Measurements from ENCODE around the gene MIXL1. TPM values are rescaled to one million over a fixed set of nuclear protein-coding genes. Genes with fewer than 3 reads are reported as not detected.

MIXL1 gene
- total RNA-seq, 1 experiment from 2014 or later: not detected

DNA sequence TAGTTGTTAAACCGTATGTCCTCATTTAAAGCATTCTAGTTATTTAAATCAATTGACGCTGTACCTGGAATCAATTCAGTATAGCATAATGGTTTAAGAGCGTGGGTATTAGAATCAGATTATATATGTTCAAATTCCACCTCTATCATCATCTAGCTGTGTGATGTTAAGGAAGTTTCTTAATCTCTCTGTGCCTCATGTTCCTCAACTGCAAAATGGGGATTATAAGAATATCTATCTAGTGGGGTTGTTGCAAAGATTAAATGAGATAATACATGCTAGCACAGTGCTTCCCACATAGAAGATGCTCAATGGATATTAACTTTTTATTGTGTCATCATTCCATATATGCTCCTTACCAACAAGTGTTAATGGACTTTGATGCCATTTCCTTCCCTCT, 16.0 kb downstream of the MIXL1 start:
- ChIA-PET POLR2A (no interaction called here), CTCF (interaction anchor here (0.6 kb wide), 1 partner anchor 37 kb away, joined by 3 read pairs; no protein-coding TSS in a partner anchor)
- no peaks in the 10 kb centered on the region for H3K27me3 ChIP-seq (replicated peaks; ENCODE audit: control insufficient read depth, insufficient read depth, low read length)
- H3K4me1 Mint-ChIP-seq (ENCODE audit: low read depth, unreplicated experiment): no peaks in the 10 kb centered on the region
- DNase-seq: no peak
- intact Hi-C loops (cut with micrococcal nuclease; ENCODE audit: unreplicated experiment): no loop called here
- H3K9me3 ChIP-seq: no peaks in the 10 kb centered on the region
- no peaks in the 10 kb centered on the region for H3K27me3 Mint-ChIP-seq (ENCODE audit: insufficient read depth, unreplicated experiment)
- H3K4me3 ChIP-seq (ENCODE audit: low read depth, low read length): no peak overlapping the region
- 0 out of 2 replicates have a peak, but pooled peaks cover 1% of the 10 kb centered on the region for H3K36me3 ChIP-seq (ENCODE audit: control insufficient read depth, insufficient read depth, low read length)
- BruUV-seq (replicated peaks): no TSS peak
- H3K27ac Mint-ChIP-seq (ENCODE audit: unreplicated experiment): no peak overlapping the region
- H3K9me3 Mint-ChIP-seq (ENCODE audit: unreplicated experiment): no peaks in the 10 kb centered on the region
- no peaks in the 10 kb centered on the region for H3K4me1 ChIP-seq
- H3K36me3 Mint-ChIP-seq (ENCODE audit: insufficient read depth, unreplicated experiment): peaks cover 21% of the 10 kb centered on the region
- H3K4me3 Mint-ChIP-seq (ENCODE audit: unreplicated experiment): no peak overlapping the region
- TF ChIP-seq, protein P1, sequence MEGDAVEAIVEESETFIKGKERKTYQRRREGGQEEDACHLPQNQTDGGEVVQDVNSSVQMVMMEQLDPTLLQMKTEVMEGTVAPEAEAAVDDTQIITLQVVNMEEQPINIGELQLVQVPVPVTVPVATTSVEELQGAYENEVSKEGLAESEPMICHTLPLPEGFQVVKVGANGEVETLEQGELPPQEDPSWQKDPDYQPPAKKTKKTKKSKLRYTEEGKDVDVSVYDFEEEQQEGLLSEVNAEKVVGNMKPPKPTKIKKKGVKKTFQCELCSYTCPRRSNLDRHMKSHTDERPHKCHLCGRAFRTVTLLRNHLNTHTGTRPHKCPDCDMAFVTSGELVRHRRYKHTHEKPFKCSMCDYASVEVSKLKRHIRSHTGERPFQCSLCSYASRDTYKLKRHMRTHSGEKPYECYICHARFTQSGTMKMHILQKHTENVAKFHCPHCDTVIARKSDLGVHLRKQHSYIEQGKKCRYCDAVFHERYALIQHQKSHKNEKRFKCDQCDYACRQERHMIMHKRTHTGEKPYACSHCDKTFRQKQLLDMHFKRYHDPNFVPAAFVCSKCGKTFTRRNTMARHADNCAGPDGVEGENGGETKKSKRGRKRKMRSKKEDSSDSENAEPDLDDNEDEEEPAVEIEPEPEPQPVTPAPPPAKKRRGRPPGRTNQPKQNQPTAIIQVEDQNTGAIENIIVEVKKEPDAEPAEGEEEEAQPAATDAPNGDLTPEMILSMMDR (IDR thresholded peaks at IDR 0.05; ENCODE audit: insufficient read depth in 1 of 2, low read depth in 1 of 2, low read length in 1 of 2, severe bottlenecking in 1 of 2, unreplicated experiment in 1 of 2): no peak

DNA sequence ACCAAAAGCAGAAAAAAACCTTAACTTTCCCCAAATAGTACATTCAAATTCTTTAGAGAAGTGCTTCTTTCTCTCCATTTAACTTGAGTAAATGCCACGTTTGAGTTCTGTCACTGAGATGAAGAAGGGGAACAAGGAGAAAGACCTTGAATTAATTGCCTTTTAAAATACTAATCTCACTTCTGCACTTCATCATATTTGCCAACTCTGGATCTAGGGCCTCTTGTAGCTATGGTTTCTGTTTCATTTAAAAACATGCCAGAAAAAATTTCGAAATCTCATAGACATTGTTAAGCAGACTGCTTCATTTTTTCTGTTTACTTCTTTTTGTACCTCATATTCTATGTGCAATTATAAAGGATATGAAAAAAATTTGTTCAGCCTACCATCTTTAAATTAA, 24.6 kb downstream of the MIXL1 start:
- ChIA-PET POLR2A (no interaction called here), CTCF (no interaction called here)
- BruUV-seq (replicated peaks): no TSS peak
- H3K4me3 Mint-ChIP-seq (ENCODE audit: unreplicated experiment): no peak overlapping the region
- no peak for DNase-seq
- H3K36me3 ChIP-seq (ENCODE audit: control insufficient read depth, insufficient read depth, low read length): no peaks in the 10 kb centered on the region
- peaks cover 25% of the 10 kb centered on the region for H3K36me3 Mint-ChIP-seq (ENCODE audit: insufficient read depth, unreplicated experiment)
- no peaks in the 10 kb centered on the region for H3K27me3 Mint-ChIP-seq (ENCODE audit: insufficient read depth, unreplicated experiment)
- TF ChIP-seq, protein P1 (IDR thresholded peaks at IDR 0.05; ENCODE audit: insufficient read depth in 1 of 2, low read depth in 1 of 2, low read length in 1 of 2, severe bottlenecking in 1 of 2, unreplicated experiment in 1 of 2): no peak
- H3K9me3 Mint-ChIP-seq (ENCODE audit: unreplicated experiment): no peaks in the 10 kb centered on the region
- intact Hi-C loops (cut with micrococcal nuclease; ENCODE audit: unreplicated experiment): no loop called here
- no peaks in the 10 kb centered on the region for H3K4me1 ChIP-seq
- no peak overlapping the region for H3K4me3 ChIP-seq (ENCODE audit: low read depth, low read length)
- H3K27ac Mint-ChIP-seq (ENCODE audit: unreplicated experiment): no peak overlapping the region
- H3K9me3 ChIP-seq: no peaks in the 10 kb centered on the region
- H3K4me1 Mint-ChIP-seq (ENCODE audit: low read depth, unreplicated experiment): no peaks in the 10 kb centered on the region
- H3K27me3 ChIP-seq (replicated peaks; ENCODE audit: control insufficient read depth, insufficient read depth, low read length): no peaks in the 10 kb centered on the region

DNA sequence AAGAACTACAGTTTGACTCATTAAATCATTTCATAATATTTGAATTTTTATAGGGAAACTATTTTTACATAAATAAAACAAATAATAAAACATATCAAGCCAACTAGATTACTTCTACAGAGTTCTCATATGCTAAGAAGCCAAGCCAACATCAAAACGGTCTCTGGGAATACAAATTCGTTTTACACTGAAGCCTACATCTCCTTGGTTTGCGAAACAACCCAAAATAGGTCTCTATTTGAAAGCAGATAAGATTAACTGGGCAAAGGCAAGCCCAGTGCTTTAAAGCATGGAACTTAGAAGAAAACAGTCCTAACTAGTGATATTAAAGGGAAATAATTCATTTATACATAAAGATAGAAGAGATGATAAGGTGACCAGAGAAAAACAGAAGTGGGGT, 25.3 kb downstream of the MIXL1 start:
- Mint-ChIP-seq H3K27me3 (ENCODE audit: insufficient read depth, unreplicated experiment) (no peaks in the 10 kb centered on the region), H3K27ac (ENCODE audit: unreplicated experiment) (no peak overlapping the region), H3K4me1 (ENCODE audit: low read depth, unreplicated experiment) (no peaks in the 10 kb centered on the region), H3K4me3 (ENCODE audit: unreplicated experiment) (no peak overlapping the region), H3K9me3 (ENCODE audit: unreplicated experiment) (no peaks in the 10 kb centered on the region), H3K36me3 (ENCODE audit: insufficient read depth, unreplicated experiment) (peaks cover 25% of the 10 kb centered on the region)
- TF ChIP-seq, protein P1 (IDR thresholded peaks at IDR 0.05; ENCODE audit: insufficient read depth in 1 of 2, low read depth in 1 of 2, low read length in 1 of 2, severe bottlenecking in 1 of 2, unreplicated experiment in 1 of 2): no peak
- H3K9me3 ChIP-seq: no peaks in the 10 kb centered on the region
- DNase-seq: no peak
- no peak overlapping the region for H3K4me3 ChIP-seq (ENCODE audit: low read depth, low read length)
- intact Hi-C loops (cut with micrococcal nuclease; ENCODE audit: unreplicated experiment): no loop called here
- BruUV-seq (replicated peaks): no TSS peak
- H3K36me3 ChIP-seq (ENCODE audit: control insufficient read depth, insufficient read depth, low read length): no peaks in the 10 kb centered on the region
- POLR2A ChIA-PET: no interaction called here
- no peaks in the 10 kb centered on the region for H3K27me3 ChIP-seq (replicated peaks; ENCODE audit: control insufficient read depth, insufficient read depth, low read length)
- H3K4me1 ChIP-seq: no peaks in the 10 kb centered on the region
- CTCF ChIA-PET: no interaction called here
